ENCODE data around the gene ARMH4.

- TF ChIP-seq CTCF (IDR thresholded peaks at IDR 0.05) (no peak), POLR2A (IDR thresholded peaks at IDR 0.05) (no peak)
Observed at GRCh38 chr14:58167057-58167456, 15.0 kb upstream of the ARMH4 start.

All from suprapubic skin (tissue), 3 donors.